HepG2 (cell line): ENCODE data around the gene NDUFB10. TPM values are rescaled to one million over a fixed set of nuclear protein-coding genes. Genes with fewer than 3 reads are reported as not detected.

Source experiments
- BRD4 ChIP-seq: sonication (generic); formaldehyde crosslinking; IDR thresholded peaks from 2 replicates; pipeline ENCODE4 v1.4.0; 2020; ENCODE audit warnings: missing genetic modification reagents
- DNMT1 ChIP-seq: sonication (generic); formaldehyde crosslinking; IDR thresholded peaks from 2 replicates; pipeline ENCODE4 v1.5.1; 2020; ENCODE audit warnings: mild to moderate bottlenecking, missing genetic modification reagents
- EHMT2 ChIP-seq: fragments of 200-600 bp; sonication (generic); IDR thresholded peaks from 2 replicates; pipeline ENCODE4 v1.7.0; 2017; ENCODE audit warnings: antibody characterized with exemption, low read depth, low read length, borderline replicate concordance
- FOXK2 ChIP-seq: fragments of 450-650 bp; IDR thresholded peaks from 2 replicates; pipeline ENCODE4 v1.6.1; 2016
- GABPA ChIP-seq, 2 experiments: IDR thresholded peaks; 2 replicates each; pipeline ENCODE4 v1.6.1; 2011 to 2016; ENCODE audit warnings: low read depth in 2 of 2, low read length in 1 of 2, missing biosample characterization in 1 of 2, missing genetic modification characterization in 1 of 2
- GTF2F1 ChIP-seq: fragments of 150-350 bp; IDR thresholded peaks from 2 replicates; pipeline ENCODE4 v1.6.1; 2014; ENCODE audit warnings: low read length
- GTF3A ChIP-seq: sonication (generic); formaldehyde crosslinking; conservative IDR thresholded peaks from 2 replicates; pipeline ENCODE4 v1.4.0; 2020; ENCODE audit warnings: mild to moderate bottlenecking, missing genetic modification reagents
- HCFC1 ChIP-seq: fragments of 150-350 bp; IDR thresholded peaks from 2 replicates; pipeline ENCODE4 v1.6.1; 2014; ENCODE audit warnings: low read depth, low read length
- MED1 ChIP-seq: sonication (generic); formaldehyde crosslinking; IDR thresholded peaks from 2 replicates; pipeline ENCODE4 v1.4.0; 2020; ENCODE audit warnings: missing genetic modification reagents
- NRL ChIP-seq: sonication (generic); formaldehyde crosslinking; IDR thresholded peaks from 2 replicates; pipeline ENCODE4 v1.5.0; 2020; ENCODE audit warnings: missing genetic modification reagents, mild to moderate bottlenecking, moderate library complexity, borderline replicate concordance
- ZNF20 ChIP-seq: sonication (generic); formaldehyde crosslinking; IDR thresholded peaks from 2 replicates; pipeline ENCODE4 v1.4.0; 2020; ENCODE audit warnings: mild to moderate bottlenecking, moderate library complexity, missing genetic modification reagents
- ZNF224 ChIP-seq: sonication (generic); formaldehyde crosslinking; IDR thresholded peaks from 2 replicates; pipeline ENCODE4 v1.5.0; 2020; ENCODE audit warnings: mild to moderate bottlenecking, missing genetic modification reagents
- ZNF33A ChIP-seq: sonication (generic); formaldehyde crosslinking; IDR thresholded peaks from 2 replicates; pipeline ENCODE4 v1.5.1; 2020; ENCODE audit warnings: missing genetic modification reagents, mild to moderate bottlenecking, moderate library complexity, borderline replicate concordance
- ZNF773 ChIP-seq: sonication (generic); formaldehyde crosslinking; IDR thresholded peaks from 2 replicates; pipeline ENCODE4 v1.4.0; 2020; ENCODE audit warnings: missing genetic modification reagents, borderline replicate concordance
- ZSCAN30 ChIP-seq: sonication (generic); formaldehyde crosslinking; IDR thresholded peaks from 2 replicates; pipeline ENCODE4 v1.5.0; 2020; ENCODE audit warnings: mild to moderate bottlenecking, missing genetic modification reagents
- polyA plus RNA-seq, 8 experiments: library from polyadenylated mRNA; depleted of rRNA in 3 of 8; stranded (reverse) in 7 of 8; unstranded in 1 of 8; fragments of >200 nt; fragmentation: Illumina TruSeq in 4 of 8; extraction: Trizol in 4 of 8; gene quantifications; 2 replicates each; pipeline versions ENCODE4 v1.2.1 to v1.2.3, GENCODE V29; 2011 to 2016; ENCODE audit warnings: low read depth in 4 of 8, missing spikeins in 1 of 8, mixed read lengths in 1 of 8; ENCODE audit not compliant: insufficient read depth in 1 of 8
- total RNA-seq, 5 experiments: library from RNA; depleted of rRNA; stranded (reverse); fragments of >200 nt; fragmentation: Illumina TruSeq; extraction: Trizol; gene quantifications; 2 replicates each; pipeline ENCODE4 v1.2.3, GENCODE V29; 2016; ENCODE audit warnings: low read depth in 1 of 5
- TF ChIP-seq, protein P1 (sequence below): sonication (generic); formaldehyde crosslinking; conservative IDR thresholded peaks from 2 replicates; pipeline ENCODE4 v1.4.0; 2020; ENCODE audit warnings: missing genetic modification reagents
- TF ChIP-seq, protein P2 (sequence below): sonication (generic); formaldehyde crosslinking; IDR thresholded peaks from 2 replicates; pipeline ENCODE4 v1.8.0; 2022; ENCODE audit warnings: missing genetic modification reagents, mild to moderate bottlenecking, inconsistent platforms, borderline replicate concordance
- TF ChIP-seq, protein P3 (sequence below): sonication (generic); formaldehyde crosslinking; IDR thresholded peaks from 2 replicates; pipeline ENCODE4 v1.4.0; 2020; ENCODE audit warnings: low read depth, missing genetic modification reagents
- TF ChIP-seq, protein P4 (sequence below): sonication (generic); formaldehyde crosslinking; IDR thresholded peaks from 2 replicates; pipeline ENCODE4 v1.4.0; 2020; ENCODE audit warnings: missing genetic modification reagents

NDUFB10 gene
- total and polyA plus RNA-seq, 2 of the 13 experiments (the other 11 are each of a cell fraction or from before 2014, with no cell fraction given), result 68.6 to 157 TPM

DNA sequence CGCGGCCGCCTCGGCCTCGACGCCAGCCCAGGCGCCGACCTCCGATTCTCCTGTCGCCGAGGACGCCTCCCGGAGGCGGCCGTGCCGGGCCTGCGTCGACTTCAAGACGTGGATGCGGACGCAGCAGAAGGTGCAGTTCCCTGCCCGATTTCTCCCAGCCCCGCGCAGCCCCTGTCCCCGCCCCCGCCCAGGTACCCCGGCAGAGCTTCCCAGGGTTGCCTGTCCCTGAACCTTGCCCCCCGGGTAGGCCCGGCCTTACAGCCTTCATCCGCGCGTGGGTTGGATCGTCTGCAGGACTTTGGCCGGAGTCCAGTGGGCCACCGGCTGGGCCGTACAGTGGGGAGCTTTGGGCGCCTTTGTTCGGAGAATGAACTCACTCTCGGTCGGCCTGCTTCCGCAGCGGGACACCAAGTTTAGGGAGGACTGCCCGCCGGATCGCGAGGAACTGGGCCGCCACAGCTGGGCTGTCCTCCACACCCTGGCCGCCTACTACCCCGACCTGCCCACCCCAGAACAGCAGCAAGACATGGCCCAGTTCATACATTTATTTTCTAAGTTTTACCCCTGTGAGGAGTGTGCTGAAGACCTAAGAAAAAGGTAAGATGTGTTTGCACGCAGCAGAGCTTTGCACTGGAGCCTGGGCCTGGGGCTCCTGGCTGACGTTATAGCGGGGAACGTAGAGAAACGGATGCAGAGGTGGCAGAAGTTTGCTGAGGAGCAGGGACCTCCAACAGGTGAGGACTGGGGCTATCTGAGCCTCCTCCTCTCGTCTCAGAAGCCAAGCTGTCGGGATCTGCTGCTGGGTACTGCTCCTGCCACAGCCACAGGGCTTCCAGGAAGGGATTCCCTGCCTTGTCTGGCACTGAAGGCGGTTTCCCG, 25.2 kb downstream of the NDUFB10 start (continued):
- TF ChIP-seq GTF3A (CRISPR knock-in tag) (no peak; the same call in 1 of the 2 replicates), ZNF33A (CRISPR knock-in tag) (no peak), NRL (CRISPR knock-in tag) (no peak; the same call in 1 of the 2 replicates), BRD4 (no peak), HCFC1 (no peak), ZSCAN30 (CRISPR knock-in tag) (no peak), FOXK2 (no peak), EHMT2 (no peak), ZNF224 (CRISPR knock-in tag) (no peak), GABPA (IDR thresholded peaks at IDR 0.05; ENCODE audit: low read depth, low read length) (no peak), GABPA (CRISPR knock-in tag; IDR thresholded peaks at IDR 0.05; ENCODE audit: low read depth) (no peak; the same call in 1 of the 2 replicates), GTF2F1 (no peak), ZNF773 (CRISPR knock-in tag) (no peak), DNMT1 (no peak), MED1 (CRISPR knock-in tag) (no peak; the same call in 1 of the 2 replicates), ZNF20 (CRISPR knock-in tag) (no peak)
- TF ChIP-seq, protein P1, sequence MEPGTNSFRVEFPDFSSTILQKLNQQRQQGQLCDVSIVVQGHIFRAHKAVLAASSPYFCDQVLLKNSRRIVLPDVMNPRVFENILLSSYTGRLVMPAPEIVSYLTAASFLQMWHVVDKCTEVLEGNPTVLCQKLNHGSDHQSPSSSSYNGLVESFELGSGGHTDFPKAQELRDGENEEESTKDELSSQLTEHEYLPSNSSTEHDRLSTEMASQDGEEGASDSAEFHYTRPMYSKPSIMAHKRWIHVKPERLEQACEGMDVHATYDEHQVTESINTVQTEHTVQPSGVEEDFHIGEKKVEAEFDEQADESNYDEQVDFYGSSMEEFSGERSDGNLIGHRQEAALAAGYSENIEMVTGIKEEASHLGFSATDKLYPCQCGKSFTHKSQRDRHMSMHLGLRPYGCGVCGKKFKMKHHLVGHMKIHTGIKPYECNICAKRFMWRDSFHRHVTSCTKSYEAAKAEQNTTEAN (CRISPR knock-in tag), result no peak
- TF ChIP-seq, protein P2, sequence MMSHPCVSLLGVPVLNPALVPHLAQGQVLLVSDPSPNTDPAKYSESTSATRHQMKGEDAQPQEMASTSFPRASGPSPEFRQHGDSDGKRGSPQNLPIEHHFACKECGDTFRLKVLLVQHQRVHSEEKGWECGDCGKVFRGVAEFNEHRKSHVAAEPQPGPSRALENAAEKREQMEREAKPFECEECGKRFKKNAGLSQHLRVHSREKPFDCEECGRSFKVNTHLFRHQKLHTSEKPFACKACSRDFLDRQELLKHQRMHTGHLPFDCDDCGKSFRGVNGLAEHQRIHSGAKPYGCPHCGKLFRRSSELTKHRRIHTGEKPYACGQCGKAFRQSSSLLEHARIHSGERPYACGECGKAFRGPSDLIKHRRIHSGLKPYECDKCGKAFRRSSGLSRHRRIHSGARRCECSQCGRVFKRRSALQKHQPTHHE (CRISPR knock-in tag), result no peak
- TF ChIP-seq, protein P3, sequence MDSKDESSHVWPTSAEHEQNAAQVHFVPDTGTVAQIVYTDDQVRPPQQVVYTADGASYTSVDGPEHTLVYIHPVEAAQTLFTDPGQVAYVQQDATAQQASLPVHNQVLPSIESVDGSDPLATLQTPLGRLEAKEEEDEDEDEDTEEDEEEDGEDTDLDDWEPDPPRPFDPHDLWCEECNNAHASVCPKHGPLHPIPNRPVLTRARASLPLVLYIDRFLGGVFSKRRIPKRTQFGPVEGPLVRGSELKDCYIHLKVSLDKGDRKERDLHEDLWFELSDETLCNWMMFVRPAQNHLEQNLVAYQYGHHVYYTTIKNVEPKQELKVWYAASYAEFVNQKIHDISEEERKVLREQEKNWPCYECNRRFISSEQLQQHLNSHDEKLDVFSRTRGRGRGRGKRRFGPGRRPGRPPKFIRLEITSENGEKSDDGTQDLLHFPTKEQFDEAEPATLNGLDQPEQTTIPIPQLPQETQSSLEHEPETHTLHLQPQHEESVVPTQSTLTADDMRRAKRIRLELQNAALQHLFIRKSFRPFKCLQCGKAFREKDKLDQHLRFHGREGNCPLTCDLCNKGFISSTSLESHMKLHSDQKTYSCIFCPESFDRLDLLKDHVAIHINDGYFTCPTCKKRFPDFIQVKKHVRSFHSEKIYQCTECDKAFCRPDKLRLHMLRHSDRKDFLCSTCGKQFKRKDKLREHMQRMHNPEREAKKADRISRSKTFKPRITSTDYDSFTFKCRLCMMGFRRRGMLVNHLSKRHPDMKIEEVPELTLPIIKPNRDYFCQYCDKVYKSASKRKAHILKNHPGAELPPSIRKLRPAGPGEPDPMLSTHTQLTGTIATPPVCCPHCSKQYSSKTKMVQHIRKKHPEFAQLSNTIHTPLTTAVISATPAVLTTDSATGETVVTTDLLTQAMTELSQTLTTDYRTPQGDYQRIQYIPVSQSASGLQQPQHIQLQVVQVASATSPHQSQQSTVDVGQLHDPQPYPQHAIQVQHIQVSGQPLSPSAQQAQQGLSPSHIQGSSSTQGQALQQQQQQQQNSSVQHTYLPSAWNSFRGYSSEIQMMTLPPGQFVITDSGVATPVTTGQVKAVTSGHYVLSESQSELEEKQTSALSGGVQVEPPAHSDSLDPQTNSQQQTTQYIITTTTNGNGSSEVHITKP (CRISPR knock-in tag), result no peak
- TF ChIP-seq, protein P4, sequence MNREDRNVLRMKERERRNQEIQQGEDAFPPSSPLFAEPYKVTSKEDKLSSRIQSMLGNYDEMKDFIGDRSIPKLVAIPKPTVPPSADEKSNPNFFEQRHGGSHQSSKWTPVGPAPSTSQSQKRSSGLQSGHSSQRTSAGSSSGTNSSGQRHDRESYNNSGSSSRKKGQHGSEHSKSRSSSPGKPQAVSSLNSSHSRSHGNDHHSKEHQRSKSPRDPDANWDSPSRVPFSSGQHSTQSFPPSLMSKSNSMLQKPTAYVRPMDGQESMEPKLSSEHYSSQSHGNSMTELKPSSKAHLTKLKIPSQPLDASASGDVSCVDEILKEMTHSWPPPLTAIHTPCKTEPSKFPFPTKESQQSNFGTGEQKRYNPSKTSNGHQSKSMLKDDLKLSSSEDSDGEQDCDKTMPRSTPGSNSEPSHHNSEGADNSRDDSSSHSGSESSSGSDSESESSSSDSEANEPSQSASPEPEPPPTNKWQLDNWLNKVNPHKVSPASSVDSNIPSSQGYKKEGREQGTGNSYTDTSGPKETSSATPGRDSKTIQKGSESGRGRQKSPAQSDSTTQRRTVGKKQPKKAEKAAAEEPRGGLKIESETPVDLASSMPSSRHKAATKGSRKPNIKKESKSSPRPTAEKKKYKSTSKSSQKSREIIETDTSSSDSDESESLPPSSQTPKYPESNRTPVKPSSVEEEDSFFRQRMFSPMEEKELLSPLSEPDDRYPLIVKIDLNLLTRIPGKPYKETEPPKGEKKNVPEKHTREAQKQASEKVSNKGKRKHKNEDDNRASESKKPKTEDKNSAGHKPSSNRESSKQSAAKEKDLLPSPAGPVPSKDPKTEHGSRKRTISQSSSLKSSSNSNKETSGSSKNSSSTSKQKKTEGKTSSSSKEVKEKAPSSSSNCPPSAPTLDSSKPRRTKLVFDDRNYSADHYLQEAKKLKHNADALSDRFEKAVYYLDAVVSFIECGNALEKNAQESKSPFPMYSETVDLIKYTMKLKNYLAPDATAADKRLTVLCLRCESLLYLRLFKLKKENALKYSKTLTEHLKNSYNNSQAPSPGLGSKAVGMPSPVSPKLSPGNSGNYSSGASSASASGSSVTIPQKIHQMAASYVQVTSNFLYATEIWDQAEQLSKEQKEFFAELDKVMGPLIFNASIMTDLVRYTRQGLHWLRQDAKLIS (CRISPR knock-in tag), result no peak
